Ramos (cell line): ENCODE results near the gene NT5DC1.

Experiments
- in situ Hi-C: fragments of 300-500 bp; cut with MboI; formaldehyde crosslinking; loops from one replicate; pipeline ENCODE4 v1.14.3; 2022; ENCODE audit warnings: low sequenced_read_pairs; ENCODE audit not compliant: unreplicated experiment

NT5DC1 gene

GRCh38 chr6:116291701-116292396 is 191.2 kb downstream of the NT5DC1 start:
- in situ Hi-C loops, result loop anchor here (10.0 kb wide), 1 partner anchor 253 kb away; the partner anchor contains the start of gene TRAPPC3L

- in situ Hi-C loops, result loop anchor here (10.0 kb wide), 1 partner anchor 252 kb away; the partner anchor contains the start of gene TRAPPC3L
Observed at GRCh38 chr6:116292553-116292952, 191.9 kb downstream of the NT5DC1 start.

GRCh38 chr6:116298273-116298672 is 197.6 kb downstream of the NT5DC1 start:
- in situ Hi-C loops, result loop anchor here (10.0 kb wide), 1 partner anchor 247 kb away; the partner anchor contains the start of gene TRAPPC3L

GRCh38 chr6:116298973-116299372 is 198.3 kb downstream of the NT5DC1 start:
- in situ Hi-C loops, result loop anchor here (10.0 kb wide), 1 partner anchor 246 kb away; the partner anchor contains the start of gene TRAPPC3L
